ENCODE measurements around the gene SPATS2.

Gene SPATS2

GRCh38 chr12:49536526-49537071 is 169.3 kb downstream of the SPATS2 start (continued):
- TF ChIP-seq ZNF692 (tag by site-specific recombination; IDR thresholded peaks at IDR 0.05) = no peak

GRCh38 chr12:49537231-49537751 is 170.0 kb downstream of the SPATS2 start:
- ChIA-PET POLR2A (interaction anchor here (0.7 to 1.3 kb wide), 3 partner anchors 16 to 186 kb away, joined by 3 to 7 read pairs (median 4); no protein-coding TSS in a partner anchor), CTCF (interaction anchor here (0.6 to 1.2 kb wide), 6 partner anchors 137 to 1587 kb away, joined by 3 to 6 read pairs (median 4); partner anchors contain the start of gene TMBIM6)
- H3K27ac ChIP-seq (ENCODE audit: extremely low read depth, low read depth, low read length) = no peak overlapping the region
- H3K4me3 ChIP-seq (ENCODE audit: low read depth, low read length) = no peak overlapping the region
- peaks cover 2% of the 10 kb centered on the region; the same call in 1 of the 2 replicates for H3K4me1 ChIP-seq (ENCODE audit: control insufficient read depth, insufficient read depth, low read length)
- no peaks in the 10 kb centered on the region for H3K36me3 ChIP-seq (ENCODE audit: control insufficient read depth in 2 of 2, insufficient read depth in 1 of 2, low read length in 2 of 2)
- H3K9me3 ChIP-seq (ENCODE audit: control insufficient read depth, insufficient read depth, low read depth, low read length) = no peaks in the 10 kb centered on the region
- peak; percentile 71 for TF ChIP-seq WT1 (tag by site-specific recombination; IDR thresholded peaks at IDR 0.05)
- TF ChIP-seq PRDM10 (tag by site-specific recombination; IDR thresholded peaks at IDR 0.05) = no peak
- TF ChIP-seq ZNF138 (tag by site-specific recombination; IDR thresholded peaks at IDR 0.05; ENCODE audit: borderline replicate concordance) = no peak
- no peak for TF ChIP-seq EGR2 (tag by site-specific recombination; IDR thresholded peaks at IDR 0.05; ENCODE audit: low read depth)
- no peak for TF ChIP-seq ZNF624 (tag by site-specific recombination; IDR thresholded peaks at IDR 0.05)
- TF ChIP-seq ZNF830 (tag by site-specific recombination; IDR thresholded peaks at IDR 0.05; ENCODE audit: low read depth) = no peak
- peak; percentile 95 for TF ChIP-seq ZNF362 (tag by site-specific recombination; IDR thresholded peaks at IDR 0.05)
- no peak for TF ChIP-seq ZNF404 (tag by site-specific recombination; IDR thresholded peaks at IDR 0.05)
- TF ChIP-seq ELK4 (IDR thresholded peaks at IDR 0.05; ENCODE audit: borderline replicate concordance, low read depth, low read length) = no peak
- TF ChIP-seq ZEB2 (tag by site-specific recombination; IDR thresholded peaks at IDR 0.05) = 0 out of 2 replicates have a peak, but pooled peaks have one; percentile 8
- no peak for TF ChIP-seq ZNF350 (tag by site-specific recombination; IDR thresholded peaks at IDR 0.05)
- TF ChIP-seq ZNF473 (tag by site-specific recombination; IDR thresholded peaks at IDR 0.05) = no peak
- no peak for TF ChIP-seq HOXA7 (CRISPR knock-in tag; IDR thresholded peaks at IDR 0.05; ENCODE audit: borderline replicate concordance)
- TF ChIP-seq ZNF274 (IDR thresholded peaks at IDR 0.05; ENCODE audit: low read length) = no peak
- no peak for TF ChIP-seq ZNF274 (tag by site-specific recombination; IDR thresholded peaks at IDR 0.05; ENCODE audit: borderline replicate concordance)
- no peak for TF ChIP-seq ZNF776 (tag by site-specific recombination; IDR thresholded peaks at IDR 0.05; ENCODE audit: borderline replicate concordance)
- TF ChIP-seq AEBP2 (tag by site-specific recombination; IDR thresholded peaks at IDR 0.05; ENCODE audit: borderline replicate concordance) = no peak
- TF ChIP-seq ZNF354C (tag by site-specific recombination; IDR thresholded peaks at IDR 0.05; ENCODE audit: borderline replicate concordance, low read depth) = no peak
- TF ChIP-seq PRDM2 (tag by site-specific recombination; IDR thresholded peaks at IDR 0.05; ENCODE audit: borderline replicate concordance) = no peak
